Smooth muscle cell (in vitro differentiated cells): ENCODE data around the gene TRPM8. TPM values are rescaled to one million over a fixed set of nuclear protein-coding genes. Genes with fewer than 3 reads are reported as not detected.

ENCODE experiments used
- DNase-seq: peaks from one replicate; lab custom pipeline; 2025; ENCODE audit not compliant: unreplicated experiment; lab: John Stamatoyannopoulos, UW
- H2AFZ ChIP-seq: fragments of 200-600 bp; sonication (generic); 2 replicates; pipeline ENCODE4 v1.6.0; 2016; ENCODE audit warnings: antibody characterized with exemption, low read depth, mild to moderate bottlenecking
- H3F3A ChIP-seq: fragments of 200-600 bp; sonication (generic); 2 replicates; pipeline ENCODE4 v1.6.0; 2017; ENCODE audit warnings: antibody characterized with exemption, low read depth
- H3K27ac ChIP-seq: fragments of 200-600 bp; sonication (generic); 2 replicates; pipeline ENCODE4 v1.5.1; 2016; ENCODE audit warnings: low read depth, mild to moderate bottlenecking
- H3K27me3 ChIP-seq: fragments of 200-600 bp; sonication (generic); 2 replicates; pipeline ENCODE4 v1.6.1; 2016; ENCODE audit warnings: low read depth, mild to moderate bottlenecking
- H3K36me3 ChIP-seq: fragments of 200-600 bp; sonication (generic); 2 replicates; pipeline ENCODE4 v1.5.1; 2016; ENCODE audit warnings: low read depth
- H3K4me1 ChIP-seq: fragments of 200-600 bp; sonication (generic); 2 replicates; pipeline ENCODE4 v1.5.1; 2016; ENCODE audit warnings: low read depth
- H3K4me2 ChIP-seq: fragments of 200-600 bp; sonication (generic); 2 replicates; pipeline ENCODE4 v1.6.0; 2016; ENCODE audit warnings: mild to moderate bottlenecking
- H3K4me3 ChIP-seq: fragments of 200-600 bp; sonication (generic); 2 replicates; pipeline ENCODE4 v1.5.1; 2016; ENCODE audit warnings: mild to moderate bottlenecking
- H3K79me2 ChIP-seq: fragments of 200-600 bp; sonication (generic); 2 replicates; pipeline ENCODE4 v1.6.0; 2016; ENCODE audit warnings: low read depth, mild to moderate bottlenecking
- H3K9ac ChIP-seq: fragments of 200-600 bp; sonication (generic); 2 replicates; pipeline ENCODE4 v1.6.0; 2016; ENCODE audit warnings: low read depth
- H3K9me3 ChIP-seq: fragments of 200-600 bp; sonication (generic); replicated peaks from 2 replicates; pipeline ENCODE4 v1.5.1; 2016; ENCODE audit warnings: low read depth
- H4K20me1 ChIP-seq: fragments of 200-600 bp; sonication (generic); 2 replicates; pipeline ENCODE4 v1.6.0; 2016; ENCODE audit warnings: low read depth
- WGBS: methylation state at CpG from one replicate; pipeline ENCODE4 v1.1.7; 2016; ENCODE audit warnings: low lambda C conversion rate; 5-methylcytosine and 5-hydroxymethylcytosine counted together
- polyA plus RNA-seq: library from polyadenylated mRNA; unstranded; fragments of >200 nt; fragmentation: Nextera tagmentation; extraction: Ambion mirVana; gene quantifications from 2 replicates; pipeline ENCODE4 v1.2.1, GENCODE V29; 2016
- total RNA-seq: library from RNA; depleted of rRNA; stranded (reverse); fragments of >200 nt; gene quantifications from 2 replicates; pipeline ENCODE4 v1.2.3, GENCODE V29; 2014
- TF ChIP-seq, protein P1 (sequence below): fragments of 200-600 bp; sonication (generic); IDR thresholded peaks from 2 replicates; pipeline ENCODE4 v1.5.1; 2017; ENCODE audit warnings: borderline replicate concordance, mild to moderate bottlenecking, antibody characterized with exemption; ENCODE audit not compliant: insufficient read depth, poor library complexity, severe bottlenecking

Gene TRPM8
- total and polyA plus RNA-seq, 2 experiments from 2014 or later, result not detected

GRCh38 chr2:233938676-233939370 is 21.6 kb downstream of the TRPM8 start:
- Histone ChIP-seq H3K9me3 (no peaks in the 10 kb centered on the region), H3K4me2 (no peak overlapping the region), H3K36me3 (no peaks in the 10 kb centered on the region), H3K4me3 (no peak overlapping the region), H3K27ac (no peak overlapping the region), H2AFZ (no peak overlapping the region), H3K27me3 (no peaks in the 10 kb centered on the region), H3K9ac (no peak overlapping the region), H4K20me1 (no peaks in the 10 kb centered on the region), H3K79me2 (no peaks in the 10 kb centered on the region), H3F3A (no peaks in the 10 kb centered on the region), H3K4me1 (no peaks in the 10 kb centered on the region)
- WGBS, result 92% methylated on average over 36 of the region's 36 CpGs
- TF ChIP-seq, protein P1, sequence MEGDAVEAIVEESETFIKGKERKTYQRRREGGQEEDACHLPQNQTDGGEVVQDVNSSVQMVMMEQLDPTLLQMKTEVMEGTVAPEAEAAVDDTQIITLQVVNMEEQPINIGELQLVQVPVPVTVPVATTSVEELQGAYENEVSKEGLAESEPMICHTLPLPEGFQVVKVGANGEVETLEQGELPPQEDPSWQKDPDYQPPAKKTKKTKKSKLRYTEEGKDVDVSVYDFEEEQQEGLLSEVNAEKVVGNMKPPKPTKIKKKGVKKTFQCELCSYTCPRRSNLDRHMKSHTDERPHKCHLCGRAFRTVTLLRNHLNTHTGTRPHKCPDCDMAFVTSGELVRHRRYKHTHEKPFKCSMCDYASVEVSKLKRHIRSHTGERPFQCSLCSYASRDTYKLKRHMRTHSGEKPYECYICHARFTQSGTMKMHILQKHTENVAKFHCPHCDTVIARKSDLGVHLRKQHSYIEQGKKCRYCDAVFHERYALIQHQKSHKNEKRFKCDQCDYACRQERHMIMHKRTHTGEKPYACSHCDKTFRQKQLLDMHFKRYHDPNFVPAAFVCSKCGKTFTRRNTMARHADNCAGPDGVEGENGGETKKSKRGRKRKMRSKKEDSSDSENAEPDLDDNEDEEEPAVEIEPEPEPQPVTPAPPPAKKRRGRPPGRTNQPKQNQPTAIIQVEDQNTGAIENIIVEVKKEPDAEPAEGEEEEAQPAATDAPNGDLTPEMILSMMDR, result no peak
- no peak for DNase-seq

GRCh38 chr2:233940376-233941276 is 23.5 kb downstream of the TRPM8 start:
- Histone ChIP-seq H3K27ac (no peak overlapping the region), H3K4me2 (no peak overlapping the region), H3K36me3 (no peaks in the 10 kb centered on the region), H3K9ac (no peak overlapping the region), H2AFZ (no peak overlapping the region), H3K79me2 (no peaks in the 10 kb centered on the region), H3K4me1 (no peaks in the 10 kb centered on the region), H3F3A (no peaks in the 10 kb centered on the region), H4K20me1 (no peaks in the 10 kb centered on the region), H3K9me3 (no peaks in the 10 kb centered on the region), H3K4me3 (no peak overlapping the region), H3K27me3 (no peaks in the 10 kb centered on the region)
- WGBS, result 87% methylated on average over 12 of the region's 12 CpGs
- DNase-seq, result no peak
- TF ChIP-seq, protein P1, result no peak

DNA sequence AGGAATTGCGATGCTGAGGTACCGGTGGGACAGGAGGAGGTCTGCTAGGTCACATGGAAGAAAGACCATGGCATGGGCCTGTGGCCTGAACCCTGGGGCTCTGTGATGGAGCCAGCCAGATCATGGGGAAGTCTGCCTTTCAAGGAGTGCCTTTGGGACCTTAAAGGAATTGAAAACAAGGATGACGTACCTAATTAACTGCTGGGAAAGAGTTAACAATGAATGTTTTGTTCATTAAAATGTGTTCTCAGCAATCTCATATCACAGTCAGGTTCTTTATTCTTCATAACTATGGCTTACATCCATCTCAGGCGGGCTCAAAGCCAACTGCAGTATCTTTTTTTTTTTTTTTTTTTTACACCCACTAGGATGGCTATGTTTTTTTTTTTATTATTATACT is 25.6 kb downstream of the TRPM8 start:
- H3K4me2 ChIP-seq, result no peak overlapping the region
- H3K9me3 ChIP-seq, result no peaks in the 10 kb centered on the region
- H3K4me1 ChIP-seq, result no peaks in the 10 kb centered on the region
- H3K79me2 ChIP-seq, result no peaks in the 10 kb centered on the region
- no peak overlapping the region for H3K4me3 ChIP-seq
- H3K36me3 ChIP-seq, result no peaks in the 10 kb centered on the region
- H4K20me1 ChIP-seq, result no peaks in the 10 kb centered on the region
- H3K27me3 ChIP-seq, result no peaks in the 10 kb centered on the region
- no peak for DNase-seq
- H3F3A ChIP-seq, result no peaks in the 10 kb centered on the region
- TF ChIP-seq, protein P1, result no peak
- no peak overlapping the region for H3K27ac ChIP-seq
- no peak overlapping the region for H2AFZ ChIP-seq
- WGBS, result 98% methylated on average over 4 of the region's 4 CpGs
- H3K9ac ChIP-seq, result no peak overlapping the region
